Activated CD4-positive, alpha-beta T cell treated with anti-CD3 and anti-CD28 coated beads, Interleukin-2, amount 10 ng/mL, durations not matched to agents 7 days and 5 days (primary cell): Measurements from ENCODE around the gene DOCK11. TPM values are rescaled to one million over a fixed set of nuclear protein-coding genes. Genes with fewer than 3 reads are reported as not detected.

Experiments
- CTCF ChIA-PET: fragments of 350-600 bp; sonication (Branson Sonifier 250); formaldehyde crosslinking; loops from one replicate; lab custom pipeline; 2021; ENCODE audit warnings: antibody characterized with exemption; lab: Charles Lee
- POLR2A ChIA-PET: fragments of 350-600 bp; sonication (Branson Sonifier 250); formaldehyde crosslinking; loops from one replicate; lab custom pipeline; 2021; ENCODE audit warnings: antibody characterized with exemption; lab: Charles Lee
- DNase-seq: peaks from one replicate; pipeline ENCODE4 v3.0.0-alpha.2; 2020
- H3K27ac Mint-ChIP-seq: one replicate; pipeline ENCODE4 v1.8.0; 2021; ENCODE audit warnings: mild to moderate bottlenecking, moderate library complexity, mixed read lengths
- H3K27me3 Mint-ChIP-seq: one replicate; pipeline ENCODE4 v1.8.0; 2021; ENCODE audit warnings: mixed read lengths
- H3K36me3 Mint-ChIP-seq: one replicate; pipeline ENCODE4 v1.8.0; 2021; ENCODE audit warnings: low read depth, mixed read lengths
- H3K4me1 Mint-ChIP-seq: one replicate; pipeline ENCODE4 v1.8.0; 2021; ENCODE audit warnings: mixed read lengths
- H3K4me3 Mint-ChIP-seq: one replicate; pipeline ENCODE4 v1.8.0; 2021; ENCODE audit warnings: mild to moderate bottlenecking, moderate library complexity, mixed read lengths
- H3K9me3 Mint-ChIP-seq: one replicate; pipeline ENCODE4 v1.8.0; 2021; ENCODE audit warnings: mixed read lengths
- total RNA-seq, 2 experiments: library from RNA; stranded (reverse); gene quantifications; one replicate each; pipeline ENCODE4 v1.2.3, GENCODE V29; 2021

The DOCK11 gene
- total RNA-seq, 2 experiments from 2014 or later = 76.6 to 77.8 TPM

- ChIA-PET POLR2A (no interaction called here), CTCF (no interaction called here)
- Mint-ChIP-seq H3K27me3 (no peaks in the 10 kb centered on the region), H3K27ac (peak overlapping the region; percentile 96), H3K9me3 (no peaks in the 10 kb centered on the region), H3K4me3 (peak overlapping the region; percentile 62), H3K4me1 (peaks cover 82% of the 10 kb centered on the region), H3K36me3 (peaks cover 18% of the 10 kb centered on the region)
- peak; percentile 54 for DNase-seq
Observed at GRCh38 chrX:118523920-118524319, 28.3 kb downstream of the DOCK11 start.

- POLR2A ChIA-PET = no interaction called here
- no peaks in the 10 kb centered on the region for H3K27me3 Mint-ChIP-seq
- DNase-seq = no peak
- H3K4me1 Mint-ChIP-seq = peaks cover 84% of the 10 kb centered on the region
- peak overlapping the region; percentile 62 for H3K4me3 Mint-ChIP-seq
- CTCF ChIA-PET = no interaction called here
- no peaks in the 10 kb centered on the region for H3K9me3 Mint-ChIP-seq
- H3K27ac Mint-ChIP-seq = peak overlapping the region; percentile 96
- peaks cover 20% of the 10 kb centered on the region for H3K36me3 Mint-ChIP-seq
Observed at GRCh38 chrX:118524344-118524743, 28.7 kb downstream of the DOCK11 start.

GRCh38 chrX:118525174-118525730 lies 29.6 kb downstream of the DOCK11 start:
- no peak overlapping the region for H3K4me3 Mint-ChIP-seq
- peak overlapping the region; percentile 73 for H3K27ac Mint-ChIP-seq
- CTCF ChIA-PET = interaction anchor here (1.5 kb wide), 1 partner anchor 27 kb away, joined by 3 read pairs; no protein-coding TSS in a partner anchor
- POLR2A ChIA-PET = no interaction called here
- H3K27me3 Mint-ChIP-seq = no peaks in the 10 kb centered on the region
- H3K36me3 Mint-ChIP-seq = peaks cover 22% of the 10 kb centered on the region
- H3K4me1 Mint-ChIP-seq = peaks cover 86% of the 10 kb centered on the region
- no peak for DNase-seq
- H3K9me3 Mint-ChIP-seq = no peaks in the 10 kb centered on the region

- Mint-ChIP-seq H3K4me1 (peaks cover 86% of the 10 kb centered on the region), H3K27ac (peak overlapping the region; percentile 80), H3K36me3 (peaks cover 26% of the 10 kb centered on the region), H3K27me3 (no peaks in the 10 kb centered on the region), H3K9me3 (no peaks in the 10 kb centered on the region), H3K4me3 (no peak overlapping the region)
- CTCF ChIA-PET = interaction anchor here (1.5 kb wide), 1 partner anchor 28 kb away, joined by 3 read pairs; no protein-coding TSS in a partner anchor
- POLR2A ChIA-PET = no interaction called here
- DNase-seq = no peak
Observed at GRCh38 chrX:118526149-118526548, 30.5 kb downstream of the DOCK11 start.

- DNase-seq = peak; percentile 68
- peak overlapping the region; percentile 94 for H3K27ac Mint-ChIP-seq
- H3K4me3 Mint-ChIP-seq = peak overlapping the region; percentile 79
- H3K27me3 Mint-ChIP-seq = no peaks in the 10 kb centered on the region
- H3K4me1 Mint-ChIP-seq = peaks cover 78% of the 10 kb centered on the region
- ChIA-PET CTCF (interaction anchor here (0.6 to 1.5 kb wide), 3 partner anchors 9 to 33 kb away, joined by 3 to 4 read pairs (median 3); no protein-coding TSS in a partner anchor), POLR2A (interaction anchor here (1.1 kb wide), 1 partner anchor 32 kb away, joined by 6 read pairs; the partner anchor contains the start of gene DOCK11)
- H3K36me3 Mint-ChIP-seq = peaks cover 25% of the 10 kb centered on the region
- H3K9me3 Mint-ChIP-seq = no peaks in the 10 kb centered on the region
Observed at GRCh38 chrX:118528071-118528737, 32.6 kb downstream of the DOCK11 start.

- no peak for DNase-seq
- peak overlapping the region; percentile 94 for H3K27ac Mint-ChIP-seq
- ChIA-PET CTCF (interaction anchor here (0.8 to 1.7 kb wide), 3 partner anchors 11 to 33 kb away, joined by 3 to 7 read pairs (median 3); no protein-coding TSS in a partner anchor), POLR2A (no interaction called here)
- H3K4me3 Mint-ChIP-seq = peak overlapping the region; percentile 35
- H3K9me3 Mint-ChIP-seq = no peaks in the 10 kb centered on the region
- H3K27me3 Mint-ChIP-seq = no peaks in the 10 kb centered on the region
- H3K4me1 Mint-ChIP-seq = peaks cover 75% of the 10 kb centered on the region
- H3K36me3 Mint-ChIP-seq = peaks cover 28% of the 10 kb centered on the region
Observed at GRCh38 chrX:118530219-118530911, 34.8 kb downstream of the DOCK11 start.

GRCh38 chrX:118534716-118535493 lies 39.3 kb downstream of the DOCK11 start:
- H3K27ac Mint-ChIP-seq = peak overlapping the region; percentile 22
- ChIA-PET CTCF (interaction anchor here (0.7 kb wide), 1 partner anchor 39 kb away, joined by 3 read pairs; the partner anchor contains the start of gene DOCK11), POLR2A (no interaction called here)
- no peak for DNase-seq
- H3K4me1 Mint-ChIP-seq = peaks cover 68% of the 10 kb centered on the region
- no peaks in the 10 kb centered on the region for H3K27me3 Mint-ChIP-seq
- peaks cover 27% of the 10 kb centered on the region for H3K36me3 Mint-ChIP-seq
- no peaks in the 10 kb centered on the region for H3K9me3 Mint-ChIP-seq
- no peak overlapping the region for H3K4me3 Mint-ChIP-seq

GRCh38 chrX:118536204-118536603 lies 40.6 kb downstream of the DOCK11 start:
- H3K4me3 Mint-ChIP-seq = peak overlapping the region; percentile 13
- CTCF ChIA-PET = no interaction called here
- no peak for DNase-seq
- peaks cover 17% of the 10 kb centered on the region for H3K36me3 Mint-ChIP-seq
- H3K9me3 Mint-ChIP-seq = no peaks in the 10 kb centered on the region
- POLR2A ChIA-PET = interaction anchor here (0.7 kb wide), 1 partner anchor 39 kb away, joined by 3 read pairs; no protein-coding TSS in a partner anchor
- H3K27ac Mint-ChIP-seq = peak overlapping the region; percentile 86
- peaks cover 61% of the 10 kb centered on the region for H3K4me1 Mint-ChIP-seq
- no peaks in the 10 kb centered on the region for H3K27me3 Mint-ChIP-seq

GRCh38 chrX:118536687-118537461 lies 41.3 kb downstream of the DOCK11 start:
- H3K4me1 Mint-ChIP-seq = peaks cover 63% of the 10 kb centered on the region
- CTCF ChIA-PET = interaction anchor here (1.2 kb wide), 1 partner anchor 11 kb away, joined by 4 read pairs; no protein-coding TSS in a partner anchor
- peak overlapping the region; percentile 86 for H3K27ac Mint-ChIP-seq
- H3K27me3 Mint-ChIP-seq = no peaks in the 10 kb centered on the region
- peak overlapping the region; percentile 13 for H3K4me3 Mint-ChIP-seq
- POLR2A ChIA-PET = no interaction called here
- peak; percentile 57 for DNase-seq
- H3K36me3 Mint-ChIP-seq = peaks cover 16% of the 10 kb centered on the region
- H3K9me3 Mint-ChIP-seq = no peaks in the 10 kb centered on the region

GRCh38 chrX:118538386-118538785 lies 42.8 kb downstream of the DOCK11 start:
- CTCF ChIA-PET = interaction anchor here (1.2 to 1.3 kb wide), 2 partner anchors 9 to 12 kb away, joined by 3 to 4 read pairs; no protein-coding TSS in a partner anchor
- peaks cover 56% of the 10 kb centered on the region for H3K4me1 Mint-ChIP-seq
- peak overlapping the region; percentile 6 for H3K4me3 Mint-ChIP-seq

GRCh38 chrX:118540342-118540741 lies 44.7 kb downstream of the DOCK11 start:
- Mint-ChIP-seq H3K4me3 (no peak overlapping the region), H3K9me3 (no peaks in the 10 kb centered on the region), H3K36me3 (peaks cover 17% of the 10 kb centered on the region), H3K4me1 (peaks cover 47% of the 10 kb centered on the region), H3K27ac (no peak overlapping the region), H3K27me3 (no peaks in the 10 kb centered on the region)
- ChIA-PET CTCF (interaction anchor here (3.0 kb wide), 1 partner anchor 10 kb away, joined by 7 read pairs; no protein-coding TSS in a partner anchor), POLR2A (no interaction called here)
- DNase-seq = no peak

More at GRCh38 chrX:118538386-118538785, 42.8 kb downstream of the DOCK11 start:
- POLR2A ChIA-PET = no interaction called here
- Mint-ChIP-seq H3K9me3 (no peaks in the 10 kb centered on the region), H3K27ac (no peak overlapping the region), H3K27me3 (no peaks in the 10 kb centered on the region), H3K36me3 (peaks cover 12% of the 10 kb centered on the region)
- no peak for DNase-seq
